Measurements from ENCODE around the gene MMP7.

GRCh38 chr11:102559839-102560238, 29.3 kb upstream of the MMP7 start:
- TF ChIP-seq EZH2 (IDR thresholded peaks at IDR 0.05) = no peak
- TF ChIP-seq POLR2AphosphoS5 (IDR thresholded peaks at IDR 0.05; ENCODE audit: borderline replicate concordance, low read depth, low read length) = no peak
- no peak for TF ChIP-seq FOXP2 (optimal IDR thresholded peaks at IDR 0.05; ENCODE audit: control extremely low read depth, extremely low read length, insufficient read depth)
